ENCODE results near the gene ICAM1.

ICAM1 gene

GRCh38 chr19:10328558-10329429 is 57.9 kb downstream of the ICAM1 start:
- DNase-seq, result no peak

- DNase-seq, result no peak
These were observed 58.6 kb downstream of the ICAM1 start for GRCh38 chr19:10329555-10329954.

- no peak for DNase-seq
These were observed 61.4 kb downstream of the ICAM1 start for GRCh38 chr19:10332158-10332964.

GRCh38 chr19:10332965-10333757 is 62.2 kb downstream of the ICAM1 start, which contains the start of gene RAVER1:
Gene RAVER1 (minus strand): TSS chr19:10333529. CDS start chr19:10333507, 22 bp downstream.
- DNase-seq, result peak; percentile 99

GRCh38 chr19:10333758-10334587 is 63.1 kb downstream of the ICAM1 start:
- no peak for DNase-seq

GRCh38 chr19:10334588-10335351 is 63.9 kb downstream of the ICAM1 start:
- DNase-seq, result peak; percentile 51

GRCh38 chr19:10335352-10335985 is 64.5 kb downstream of the ICAM1 start:
- no peak for DNase-seq
